GM23248 (cell line): ENCODE data around the gene LIMD2. TPM values are rescaled to one million over a fixed set of nuclear protein-coding genes. Genes with fewer than 3 reads are reported as not detected.
"Not testable (repeated sequence)": the region's sequence is repeated elsewhere in the genome, so short reads cannot be mapped to it uniquely, and the experiment has no call there.

Experiments
- DNase-seq: peaks from one replicate; pipeline ENCODE4 v3.0.0-alpha.2; 2015
- H2AFZ ChIP-seq: fragments of 200-600 bp; sonication (generic); 2 replicates; pipeline ENCODE4 v1.6.1; 2016; ENCODE audit warnings: antibody characterized with exemption
- H3F3A ChIP-seq: fragments of 200-600 bp; sonication (generic); 2 replicates; pipeline ENCODE4 v1.6.1; 2016; ENCODE audit warnings: mild to moderate bottlenecking, antibody characterized with exemption, mixed run types; ENCODE audit not compliant: insufficient read depth
- H3K27ac ChIP-seq: fragments of 200-600 bp; sonication (generic); 2 replicates; pipeline ENCODE4 v1.5.1; 2016; ENCODE audit warnings: mild to moderate bottlenecking
- H3K27me3 ChIP-seq: fragments of 200-600 bp; sonication (generic); replicated peaks from 2 replicates; pipeline ENCODE4 v1.6.1; 2016; ENCODE audit warnings: mild to moderate bottlenecking; ENCODE audit not compliant: insufficient read depth
- H3K36me3 ChIP-seq: fragments of 200-600 bp; sonication (generic); 2 replicates; pipeline ENCODE4 v1.6.1; 2016; ENCODE audit warnings: low read depth, mild to moderate bottlenecking
- H3K4me1 ChIP-seq: fragments of 200-600 bp; sonication (generic); 2 replicates; pipeline ENCODE4 v1.6.1; 2016; ENCODE audit warnings: mild to moderate bottlenecking; ENCODE audit not compliant: insufficient read depth
- H3K4me2 ChIP-seq: fragments of 200-600 bp; sonication (generic); one replicate; pipeline ENCODE4 v1.6.1; 2016; ENCODE audit warnings: mild to moderate bottlenecking; ENCODE audit not compliant: unreplicated experiment
- H3K4me3 ChIP-seq: fragments of 200-600 bp; sonication (generic); 2 replicates; pipeline ENCODE4 v1.5.1; 2016; ENCODE audit warnings: mild to moderate bottlenecking
- H3K79me2 ChIP-seq: fragments of 200-600 bp; sonication (generic); 2 replicates; pipeline ENCODE4 v1.6.1; 2016; ENCODE audit warnings: mild to moderate bottlenecking; ENCODE audit not compliant: insufficient read depth
- H3K9ac ChIP-seq: fragments of 200-600 bp; sonication (generic); 2 replicates; pipeline ENCODE4 v1.6.1; 2016; ENCODE audit warnings: mild to moderate bottlenecking
- H3K9me2 ChIP-seq: fragments of 200-600 bp; sonication (generic); 2 replicates; pipeline ENCODE4 v1.6.1; 2016; ENCODE audit warnings: mixed run types, mild to moderate bottlenecking, moderate library complexity; ENCODE audit not compliant: insufficient read depth
- H3K9me3 ChIP-seq: fragments of 200-600 bp; sonication (generic); one replicate; pipeline ENCODE4 v1.6.1; 2017; ENCODE audit warnings: low read depth
- H4K20me1 ChIP-seq: fragments of 200-600 bp; sonication (generic); 2 replicates; pipeline ENCODE4 v1.6.0; 2016; ENCODE audit not compliant: insufficient read depth
- EZH2 ChIP-seq: fragments of 200-600 bp; sonication (generic); IDR thresholded peaks from 2 replicates; pipeline ENCODE4 v1.6.1; 2018; ENCODE audit warnings: antibody characterized with exemption, mild to moderate bottlenecking; ENCODE audit not compliant: insufficient read depth, poor library complexity, severe bottlenecking
- EZH2phosphoT487 ChIP-seq: fragments of 200-600 bp; sonication (generic); IDR thresholded peaks from 2 replicates; pipeline ENCODE4 v1.6.1; 2018; ENCODE audit warnings: antibody characterized with exemption, moderate library complexity, mild to moderate bottlenecking, low read depth; ENCODE audit not compliant: insufficient read depth
- WGBS, 2 experiments: methylation state at CpG; one replicate each; pipeline ENCODE4 v1.1.6; 2015 to 2017; ENCODE audit warnings: low lambda C conversion rate in 2 of 2, low coverage in 1 of 2; ENCODE audit errors: missing lambda C conversion rate in 2 of 2; 5-methylcytosine and 5-hydroxymethylcytosine counted together
- in situ Hi-C: fragments of 300-500 bp; cut with MboI; formaldehyde crosslinking; loops from 2 replicates; pipeline ENCODE4 v1.15.0; 2020
- polyA plus RNA-seq: library from polyadenylated mRNA; unstranded; fragments of >200 nt; fragmentation: Nextera tagmentation; extraction: Ambion mirVana; gene quantifications from 2 replicates; pipeline ENCODE4 v1.2.1, GENCODE V29; 2016
- total RNA-seq: library from RNA; depleted of rRNA; stranded (reverse); fragments of >200 nt; shearing (Covaris generic); gene quantifications from 2 replicates; pipeline ENCODE4 v1.2.3, GENCODE V29; 2014

Gene LIMD2
- total and polyA plus RNA-seq, 2 experiments from 2014 or later: 9.1 to 15.8 TPM

- in situ Hi-C loops: no loop called here
- no peak overlapping the region for H3K9ac ChIP-seq
- H3K27me3 ChIP-seq: no peaks in the 10 kb centered on the region
- 97 to 99% methylated on average over 8 of the region's 8 CpGs for WGBS, 2 experiments
- no peaks in the 10 kb centered on the region for H3K9me3 ChIP-seq
- H3K4me2 ChIP-seq: no peak overlapping the region
- H3K36me3 ChIP-seq: no peaks in the 10 kb centered on the region
- no peak overlapping the region for H3K27ac ChIP-seq
- no peak overlapping the region for H2AFZ ChIP-seq
- TF ChIP-seq EZH2 (no peak), EZH2phosphoT487 (no peak)
- H3K9me2 ChIP-seq: no peaks in the 10 kb centered on the region
- peaks cover 6% of the 10 kb centered on the region for H3K4me1 ChIP-seq
- no peak overlapping the region for H3K4me3 ChIP-seq
- DNase-seq: no peak
- H3F3A ChIP-seq: peaks cover 3% of the 10 kb centered on the region; the same call in 1 of the 2 replicates
- no peaks in the 10 kb centered on the region for H4K20me1 ChIP-seq
- H3K79me2 ChIP-seq: peaks cover 61% of the 10 kb centered on the region
These were observed 35.8 kb upstream of the LIMD2 start for GRCh38 chr17:63735691-63736090.

GRCh38 chr17:63722403-63722802 lies 22.5 kb upstream of the LIMD2 start:
- no peak for DNase-seq
- Histone ChIP-seq H4K20me1 (no peaks in the 10 kb centered on the region), H3K9me2 (no peaks in the 10 kb centered on the region), H3K4me1 (no peaks in the 10 kb centered on the region), H3K79me2 (no peaks in the 10 kb centered on the region), H3K27ac (no peak overlapping the region), H3K4me3 (no peak overlapping the region), H3K4me2 (no peak overlapping the region), H3K36me3 (peaks cover 13% of the 10 kb centered on the region), H2AFZ (no peak overlapping the region), H3K9ac (no peak overlapping the region), H3F3A (no peaks in the 10 kb centered on the region), H3K9me3 (no peaks in the 10 kb centered on the region), H3K27me3 (no peaks in the 10 kb centered on the region)
- in situ Hi-C loops: no loop called here
- no peak for TF ChIP-seq EZH2
- TF ChIP-seq EZH2phosphoT487: no peak
- WGBS, 2 experiments: 50% methylated on average over 2 of the region's 2 CpGs

GRCh38 chr17:63720194-63720593 lies 20.3 kb upstream of the LIMD2 start:
- H3K9ac ChIP-seq, H3K36me3 ChIP-seq, H3K9me2 ChIP-seq, H3K9me3 ChIP-seq, H3K4me3 ChIP-seq, H3K79me2 ChIP-seq, H2AFZ ChIP-seq, H3K4me1 ChIP-seq, H3K27ac ChIP-seq, H3K27me3 ChIP-seq, H4K20me1 ChIP-seq, H3K4me2 ChIP-seq, in situ Hi-C loops, H3F3A ChIP-seq, DNase-seq: not testable (repeated sequence)
- 94 to 100% methylated on average over 5 of the region's 5 CpGs for WGBS, 2 experiments

GRCh38 chr17:63718988-63719387 lies 19.1 kb upstream of the LIMD2 start:
- Histone ChIP-seq H3K9me2 (no peaks in the 10 kb centered on the region), H2AFZ (no peak overlapping the region), H3K4me1 (no peaks in the 10 kb centered on the region), H3K79me2 (no peaks in the 10 kb centered on the region), H3K4me2 (no peak overlapping the region), H3K36me3 (0 out of 2 replicates have a peak, but pooled peaks cover 4% of the 10 kb centered on the region), H3K9ac (no peak overlapping the region), H3F3A (no peaks in the 10 kb centered on the region), H3K9me3 (no peaks in the 10 kb centered on the region), H3K27ac (no peak overlapping the region), H3K4me3 (no peak overlapping the region), H4K20me1 (no peaks in the 10 kb centered on the region), H3K27me3 (no peaks in the 10 kb centered on the region)
- in situ Hi-C loops: no loop called here
- DNase-seq: no peak
- no peak for TF ChIP-seq EZH2
- no peak for TF ChIP-seq EZH2phosphoT487
- WGBS, 2 experiments: 88% methylated on average over 5 of the region's 5 CpGs

- in situ Hi-C loops: no loop called here
- Histone ChIP-seq H3K79me2 (no peaks in the 10 kb centered on the region), H3K27me3 (no peaks in the 10 kb centered on the region), H2AFZ (no peak overlapping the region), H3K36me3 (no peaks in the 10 kb centered on the region), H3K9ac (no peak overlapping the region), H3K4me2 (no peak overlapping the region), H4K20me1 (no peaks in the 10 kb centered on the region), H3K27ac (no peak overlapping the region), H3K4me3 (no peak overlapping the region), H3K4me1 (no peaks in the 10 kb centered on the region), H3K9me2 (no peaks in the 10 kb centered on the region), H3F3A (no peaks in the 10 kb centered on the region), H3K9me3 (no peaks in the 10 kb centered on the region)
- WGBS, 2 experiments: 82 to 84% methylated on average over 3 of the region's 3 CpGs
- no peak for TF ChIP-seq EZH2phosphoT487
- DNase-seq: no peak
These were observed 16.5 kb upstream of the LIMD2 start for GRCh38 chr17:63716426-63716825.
